GM15510 (cell line): ENCODE measurements around the gene HSD17B8.
A peak's percentile ranks its signal among the peaks of the same experiment; 100 is the strongest.

Experiments used
- POLR2A ChIP-seq: IDR thresholded peaks from 3 replicates; pipeline ENCODE4 v1.6.1; 2011; ENCODE audit warnings: borderline replicate concordance; ENCODE audit not compliant: insufficient read length; ENCODE audit errors: extremely low read depth

The HSD17B8 gene

GRCh38 chr6:33204415-33205190 is at the start of gene HSD17B8:
Gene HSD17B8 (plus strand): TSS chr6:33204655. CDS start chr6:33204669, 14 bp downstream.
- TF ChIP-seq POLR2A, result peak; percentile 72

DNA sequence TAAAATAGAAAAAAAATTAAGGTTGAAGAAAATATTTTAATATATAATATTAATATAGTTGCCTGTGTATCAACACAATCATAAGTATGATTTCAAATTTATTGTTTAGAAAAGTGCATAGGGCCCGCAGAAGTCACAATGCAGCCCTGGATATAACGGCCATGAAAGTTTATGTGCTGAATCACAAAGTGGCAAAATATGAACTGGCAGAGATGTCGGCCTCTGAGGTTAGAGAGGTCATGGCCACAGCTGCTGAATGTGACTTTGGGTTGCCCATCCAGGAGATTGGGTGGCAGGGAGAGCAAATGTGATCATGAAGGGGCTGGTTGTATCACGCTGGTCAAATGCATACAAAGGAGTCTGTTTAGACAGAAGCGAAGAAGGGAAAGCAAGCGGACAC is 47.9 kb upstream of the HSD17B8 start:
- no peak for TF ChIP-seq POLR2A

- no peak for TF ChIP-seq POLR2A
Observed at GRCh38 chr6:33156964-33157363, 47.5 kb upstream of the HSD17B8 start.

DNA sequence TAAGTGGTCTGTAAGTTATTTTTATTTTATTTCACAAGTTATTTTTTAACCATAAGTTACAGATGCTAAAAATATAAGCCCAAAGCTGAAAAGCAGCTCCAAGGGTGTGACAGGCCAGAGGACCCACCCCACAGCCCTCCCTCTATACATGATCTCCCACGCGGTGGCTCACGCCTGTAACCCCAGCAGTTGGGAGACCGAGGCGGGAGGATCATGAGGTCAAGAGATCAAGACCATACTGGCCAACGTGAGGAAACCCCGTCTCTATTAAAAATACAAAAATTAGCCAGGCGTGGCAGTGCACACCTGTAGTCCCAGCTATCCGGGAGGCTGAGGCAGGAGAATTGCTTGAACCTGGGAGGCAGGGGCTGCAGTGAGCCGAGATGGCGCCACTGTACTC is 44.4 kb upstream of the HSD17B8 start:
- TF ChIP-seq POLR2A, result no peak

- no peak for TF ChIP-seq POLR2A
Observed at GRCh38 chr6:33160728-33161344, 43.6 kb upstream of the HSD17B8 start.

DNA sequence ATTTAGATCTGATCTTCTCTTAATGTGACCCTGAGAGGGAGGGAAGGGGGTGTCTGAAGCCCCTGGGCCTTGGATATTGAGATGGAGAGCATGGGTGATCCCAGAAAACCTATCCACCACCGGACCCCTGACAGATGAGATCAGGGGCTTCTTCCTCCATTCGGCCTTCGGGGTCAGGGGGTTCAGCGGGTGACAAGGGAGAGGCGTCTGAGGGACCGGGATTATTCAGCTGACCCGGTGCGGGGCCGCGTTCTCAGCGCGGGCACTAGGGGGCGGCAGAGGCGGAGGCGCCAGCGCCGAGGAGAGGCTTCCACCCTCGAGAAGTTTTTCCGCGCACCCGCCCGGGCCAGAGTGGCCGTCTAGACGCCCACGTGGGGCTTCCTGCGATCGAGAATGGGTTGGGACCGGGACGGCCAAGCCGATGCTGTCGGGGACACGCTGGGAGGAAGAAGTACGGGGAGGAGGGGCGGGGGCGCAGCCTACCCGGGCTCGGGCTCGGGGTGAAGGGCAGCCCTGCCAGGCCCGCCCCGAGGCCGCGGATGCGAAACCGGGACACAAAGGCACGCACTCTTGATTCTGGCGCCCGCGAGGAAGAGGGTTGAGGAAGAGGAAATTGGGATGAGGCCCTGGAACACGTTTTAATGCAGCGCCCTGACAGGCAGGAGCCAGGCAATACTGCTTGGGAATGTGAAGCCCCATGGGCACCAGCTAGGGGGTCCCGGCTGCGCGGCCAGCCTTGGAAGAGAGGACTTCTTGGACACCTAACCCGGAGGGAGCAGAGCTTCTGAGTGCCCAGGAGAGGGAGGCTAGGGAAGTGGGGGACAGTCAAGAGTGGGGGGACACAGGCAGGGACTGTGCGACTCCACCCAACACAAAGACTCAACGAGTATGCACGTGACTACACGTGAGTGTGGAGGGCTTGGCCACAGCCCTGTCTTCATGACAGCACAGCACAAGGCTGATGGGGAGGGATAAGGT is 42.8 kb upstream of the HSD17B8 start:
- TF ChIP-seq POLR2A, result no peak

- no peak for TF ChIP-seq POLR2A
Observed at GRCh38 chr6:33163540-33163939, 40.9 kb upstream of the HSD17B8 start.

DNA sequence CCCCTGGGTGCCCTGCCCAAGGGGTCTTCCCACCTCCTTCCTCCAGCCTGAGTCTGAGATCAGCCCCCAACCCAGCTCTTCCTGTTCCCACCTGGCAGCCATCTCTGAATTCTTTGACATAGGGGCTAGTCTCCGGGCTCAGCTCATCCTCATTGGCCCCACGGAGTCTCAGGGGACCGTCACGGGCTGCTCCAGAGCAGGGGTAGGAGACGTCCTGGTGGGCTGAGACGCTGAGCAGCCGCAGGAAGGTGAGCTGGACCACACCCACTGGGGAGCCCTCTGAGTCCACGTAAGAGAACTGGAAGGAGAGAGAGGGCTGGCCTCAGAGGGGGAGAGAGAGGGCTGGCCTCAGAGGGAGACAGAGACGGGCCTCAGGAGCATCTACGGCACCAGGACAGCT is 40.3 kb upstream of the HSD17B8 start:
- TF ChIP-seq POLR2A, result no peak

DNA sequence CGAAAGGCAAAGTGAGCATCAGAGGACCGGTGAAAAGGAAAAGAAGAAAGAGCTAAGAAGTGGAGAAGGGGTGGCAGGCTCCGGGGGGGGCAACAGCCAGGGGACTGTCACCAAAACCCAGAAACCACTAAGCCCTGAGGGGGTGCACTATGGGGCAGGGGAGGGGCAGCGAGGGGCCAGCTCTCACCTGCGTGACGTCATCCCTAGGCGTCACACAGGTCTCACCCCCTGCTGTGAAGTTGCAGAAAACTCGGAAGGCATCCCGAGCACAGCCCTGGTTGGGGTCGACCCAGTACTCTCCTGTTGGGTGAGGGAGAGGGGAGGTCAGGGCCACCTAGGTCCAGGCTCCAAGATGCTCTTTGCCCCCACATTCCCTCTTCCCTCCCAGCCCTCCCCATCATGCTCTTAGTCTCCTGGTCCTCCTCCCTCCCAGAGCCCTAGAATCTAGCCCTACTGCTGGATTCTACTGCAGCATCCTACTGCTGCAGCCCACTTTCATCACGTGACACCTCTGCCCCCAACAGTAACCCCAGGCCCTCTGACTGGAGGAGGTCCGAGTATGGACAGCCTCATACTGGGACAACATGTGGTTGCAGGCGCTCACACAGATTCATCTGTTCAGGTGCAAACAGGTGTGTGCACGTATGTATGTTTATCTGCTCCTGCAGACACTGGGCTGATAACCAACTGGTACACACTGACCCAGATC is 39.6 kb upstream of the HSD17B8 start:
- TF ChIP-seq POLR2A, result no peak

DNA sequence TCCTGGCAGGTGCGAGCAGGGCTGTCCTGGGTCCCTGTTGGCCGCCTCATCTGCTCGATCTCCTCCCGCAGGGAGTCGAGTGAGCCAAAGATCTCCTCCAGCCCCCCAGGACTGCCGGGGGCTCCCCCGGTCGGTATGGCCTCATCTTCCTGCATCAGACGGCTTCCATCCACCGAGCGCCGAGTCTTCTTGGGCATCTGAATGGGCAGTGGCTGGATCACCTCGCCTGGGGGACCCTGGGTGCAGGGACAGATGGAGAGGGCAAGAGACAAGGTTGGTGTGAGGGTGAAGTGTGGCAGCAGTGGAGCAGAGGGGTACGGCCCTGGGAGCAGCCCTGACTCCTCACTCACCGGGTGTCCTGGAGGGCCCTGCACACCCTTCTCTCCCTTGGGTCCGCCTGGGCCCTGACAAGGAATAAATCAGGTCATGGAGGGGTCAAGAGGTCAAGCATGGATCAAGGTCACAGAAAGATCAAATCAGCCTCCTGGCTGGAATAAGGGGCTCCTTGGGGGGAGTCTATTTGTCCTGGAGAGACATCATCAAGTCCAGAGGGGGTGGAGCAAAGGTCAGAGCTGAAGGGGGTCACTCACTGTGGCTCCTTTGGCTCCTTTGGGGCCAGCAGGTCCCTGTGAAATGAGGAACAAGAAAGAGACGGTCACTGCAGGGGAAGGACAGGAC is 38.7 kb upstream of the HSD17B8 start:
- no peak for TF ChIP-seq POLR2A

- no peak for TF ChIP-seq POLR2A
Observed at GRCh38 chr6:33166363-33166762, 38.1 kb upstream of the HSD17B8 start.

- no peak for TF ChIP-seq POLR2A
Observed at GRCh38 chr6:33166811-33167210, 37.6 kb upstream of the HSD17B8 start.

GRCh38 chr6:33167374-33168283 is 36.8 kb upstream of the HSD17B8 start:
- TF ChIP-seq POLR2A, result no peak
